ENCODE data around the gene NAT8L.

- TF ChIP-seq CTCF (IDR thresholded peaks at IDR 0.05) = no peak
- no peak for TF ChIP-seq POLR2AphosphoS5 (IDR thresholded peaks at IDR 0.05)
- TF ChIP-seq POLR2A (IDR thresholded peaks at IDR 0.05) = no peak
These were observed 13.1 kb downstream of the NAT8L start for GRCh38 chr4:2071912-2072867.
